HCT116 (cell line): Measurements from ENCODE around the gene FAM228A.

Source experiments
- JUND ChIP-seq: IDR thresholded peaks from 2 replicates; pipeline ENCODE4 v1.6.1; 2012
- REST ChIP-seq: IDR thresholded peaks from 2 replicates; pipeline ENCODE4 v1.6.1; 2012; ENCODE audit warnings: low read depth

DNA sequence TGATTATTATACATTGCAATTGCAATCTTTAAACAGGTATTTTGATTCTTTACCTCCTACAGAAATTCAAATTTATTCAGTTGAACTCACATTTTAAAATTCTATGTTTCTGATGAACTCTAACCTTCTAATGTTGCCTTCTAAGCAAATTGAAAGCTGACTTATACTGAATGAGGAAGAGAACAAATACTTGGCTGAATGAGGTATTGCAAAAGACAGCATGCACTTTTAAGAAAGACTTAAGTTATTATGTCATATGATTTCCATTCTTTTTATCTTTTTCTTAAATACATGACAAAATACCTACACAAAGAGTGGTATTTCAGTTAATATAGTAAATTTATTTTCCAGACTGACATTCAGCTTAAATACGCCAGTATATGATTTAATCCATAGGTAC lies 64.7 kb downstream of the FAM228A start:
- no peak for TF ChIP-seq JUND
- no peak for TF ChIP-seq REST
